SK-N-SH treated with all-trans-retinoic acid at 6 μM for 48 hours (cell line): ENCODE data around the gene TBL1X.

Experiments
- ATAC-seq: fragments of 200-7000 bp; cut with Tn5 transposase; 3 replicates; pipeline ENCODE4 v1.9.1; 2020; ENCODE audit warnings: mild to moderate bottlenecking, moderate library complexity
- ARNTL ChIP-seq: fragments of 450-650 bp; formaldehyde crosslinking; IDR thresholded peaks from 2 replicates; pipeline ENCODE4 v1.5.0; 2020; ENCODE audit warnings: low read depth, mild to moderate bottlenecking, moderate library complexity, borderline replicate concordance
- BACH2 ChIP-seq: fragments of 250-450 bp; sonication (Bioruptor Pico); IDR thresholded peaks from 2 replicates; pipeline ENCODE4 v1.9.0; 2021; ENCODE audit warnings: mild to moderate bottlenecking, borderline replicate concordance
- CSDC2 ChIP-seq: fragments of 250-450 bp; sonication (Bioruptor Pico); IDR thresholded peaks from 2 replicates; pipeline ENCODE4 v1.5.0; 2020; ENCODE audit warnings: mild to moderate bottlenecking, moderate library complexity
- CSRNP3 ChIP-seq: fragments of 250-450 bp; sonication (Bioruptor Pico); IDR thresholded peaks from 2 replicates; pipeline ENCODE4 v1.5.1; 2021; ENCODE audit warnings: mild to moderate bottlenecking, moderate library complexity
- ESRRG ChIP-seq: fragments of 250-450 bp; sonication (Bioruptor Pico); IDR thresholded peaks from 2 replicates; pipeline ENCODE4 v1.6.1; 2021; ENCODE audit warnings: mild to moderate bottlenecking
- GLIS3 ChIP-seq: fragments of 250-450 bp; sonication (Bioruptor Pico); IDR thresholded peaks from 2 replicates; pipeline ENCODE4 v1.5.0; 2020; ENCODE audit warnings: mild to moderate bottlenecking, moderate library complexity
- ISL1 ChIP-seq: fragments of 250-450 bp; sonication (Bioruptor Pico); IDR thresholded peaks from 2 replicates; pipeline ENCODE4 v2.1.2; 2022; ENCODE audit warnings: mild to moderate bottlenecking, moderate library complexity
- OSR1 ChIP-seq: fragments of 250-450 bp; sonication (Bioruptor Pico); IDR thresholded peaks from 2 replicates; pipeline ENCODE4 v1.8.0; 2022; ENCODE audit warnings: moderate library complexity, mild to moderate bottlenecking, inconsistent platforms
- POU6F1 ChIP-seq: fragments of 250-450 bp; sonication (Bioruptor Pico); IDR thresholded peaks from 2 replicates; pipeline ENCODE4 v1.8.0; 2021; ENCODE audit warnings: low read depth, mild to moderate bottlenecking, moderate library complexity, borderline replicate concordance
- PPARA ChIP-seq: fragments of 250-450 bp; sonication (Bioruptor Pico); IDR thresholded peaks from 2 replicates; pipeline ENCODE4 v1.5.0; 2020; ENCODE audit warnings: mild to moderate bottlenecking, borderline replicate concordance
- RARB ChIP-seq: fragments of 250-450 bp; sonication (Bioruptor Pico); IDR thresholded peaks from 2 replicates; pipeline ENCODE4 v1.8.0; 2021; ENCODE audit warnings: mild to moderate bottlenecking, moderate library complexity
- SNAI2 ChIP-seq: fragments of 250-450 bp; sonication (Bioruptor Pico); IDR thresholded peaks from 2 replicates; pipeline ENCODE4 v1.5.0; 2020; ENCODE audit warnings: mild to moderate bottlenecking, moderate library complexity
- TCF4 ChIP-seq: fragments of 250-450 bp; sonication (Bioruptor Pico); IDR thresholded peaks from 2 replicates; pipeline ENCODE4 v1.8.0; 2021; ENCODE audit warnings: mild to moderate bottlenecking, moderate library complexity, borderline replicate concordance
- TOX ChIP-seq: fragments of 250-450 bp; sonication (Bioruptor Pico); IDR thresholded peaks from 2 replicates; pipeline ENCODE4 v1.8.0; 2021; ENCODE audit warnings: mild to moderate bottlenecking, moderate library complexity, borderline replicate concordance
- ZC3H10 ChIP-seq: fragments of 250-450 bp; sonication (Bioruptor Pico); IDR thresholded peaks from 2 replicates; pipeline ENCODE4 v1.5.1; 2021; ENCODE audit warnings: mild to moderate bottlenecking, moderate library complexity
- ZFP3 ChIP-seq: fragments of 250-450 bp; sonication (Bioruptor Pico); IDR thresholded peaks from 2 replicates; pipeline ENCODE4 v1.5.0; 2020; ENCODE audit warnings: mild to moderate bottlenecking, moderate library complexity
- ZFP30 ChIP-seq: fragments of 450-650 bp; formaldehyde crosslinking; IDR thresholded peaks from 2 replicates; pipeline ENCODE4 v1.5.0; 2022; ENCODE audit warnings: mild to moderate bottlenecking, moderate library complexity
- ZNF565 ChIP-seq: fragments of 450-650 bp; formaldehyde crosslinking; conservative IDR thresholded peaks from 2 replicates; pipeline ENCODE4 v1.5.0; 2020; ENCODE audit warnings: low read depth, mild to moderate bottlenecking, moderate library complexity
- ZNF70 ChIP-seq: fragments of 450-650 bp; formaldehyde crosslinking; IDR thresholded peaks from 2 replicates; pipeline ENCODE4 v1.5.0; 2020; ENCODE audit warnings: mild to moderate bottlenecking, moderate library complexity
- TF ChIP-seq, protein P1 (sequence below): fragments of 250-450 bp; sonication (Bioruptor Pico); IDR thresholded peaks from 2 replicates; pipeline ENCODE4 v1.5.0; 2020; ENCODE audit warnings: mild to moderate bottlenecking, moderate library complexity
- TF ChIP-seq, protein P2 (sequence below): fragments of 250-450 bp; sonication (Bioruptor Pico); IDR thresholded peaks from 2 replicates; pipeline ENCODE4 v1.8.0; 2020; ENCODE audit warnings: mild to moderate bottlenecking, moderate library complexity, borderline replicate concordance
- TF ChIP-seq, protein P3 (sequence below): fragments of 250-450 bp; sonication (Bioruptor Pico); IDR thresholded peaks from 2 replicates; pipeline ENCODE4 v1.5.1; 2020; ENCODE audit warnings: low read depth, mild to moderate bottlenecking, moderate library complexity

Gene TBL1X

GRCh38 chrX:9611436-9612145, 146.7 kb downstream of the TBL1X start (continued):
- no peak for TF ChIP-seq ZNF565 (CRISPR knock-in tag)
- no peak for TF ChIP-seq TOX (CRISPR knock-in tag)

- no peak for ATAC-seq
- TF ChIP-seq, protein P1, sequence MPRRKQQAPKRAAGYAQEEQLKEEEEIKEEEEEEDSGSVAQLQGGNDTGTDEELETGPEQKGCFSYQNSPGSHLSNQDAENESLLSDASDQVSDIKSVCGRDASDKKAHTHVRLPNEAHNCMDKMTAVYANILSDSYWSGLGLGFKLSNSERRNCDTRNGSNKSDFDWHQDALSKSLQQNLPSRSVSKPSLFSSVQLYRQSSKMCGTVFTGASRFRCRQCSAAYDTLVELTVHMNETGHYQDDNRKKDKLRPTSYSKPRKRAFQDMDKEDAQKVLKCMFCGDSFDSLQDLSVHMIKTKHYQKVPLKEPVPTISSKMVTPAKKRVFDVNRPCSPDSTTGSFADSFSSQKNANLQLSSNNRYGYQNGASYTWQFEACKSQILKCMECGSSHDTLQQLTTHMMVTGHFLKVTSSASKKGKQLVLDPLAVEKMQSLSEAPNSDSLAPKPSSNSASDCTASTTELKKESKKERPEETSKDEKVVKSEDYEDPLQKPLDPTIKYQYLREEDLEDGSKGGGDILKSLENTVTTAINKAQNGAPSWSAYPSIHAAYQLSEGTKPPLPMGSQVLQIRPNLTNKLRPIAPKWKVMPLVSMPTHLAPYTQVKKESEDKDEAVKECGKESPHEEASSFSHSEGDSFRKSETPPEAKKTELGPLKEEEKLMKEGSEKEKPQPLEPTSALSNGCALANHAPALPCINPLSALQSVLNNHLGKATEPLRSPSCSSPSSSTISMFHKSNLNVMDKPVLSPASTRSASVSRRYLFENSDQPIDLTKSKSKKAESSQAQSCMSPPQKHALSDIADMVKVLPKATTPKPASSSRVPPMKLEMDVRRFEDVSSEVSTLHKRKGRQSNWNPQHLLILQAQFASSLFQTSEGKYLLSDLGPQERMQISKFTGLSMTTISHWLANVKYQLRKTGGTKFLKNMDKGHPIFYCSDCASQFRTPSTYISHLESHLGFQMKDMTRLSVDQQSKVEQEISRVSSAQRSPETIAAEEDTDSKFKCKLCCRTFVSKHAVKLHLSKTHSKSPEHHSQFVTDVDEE (CRISPR knock-in tag): no peak
- TF ChIP-seq ZNF565 (CRISPR knock-in tag) (no peak), ZFP30 (CRISPR knock-in tag) (no peak), CSDC2 (CRISPR knock-in tag) (no peak), ARNTL (no peak), TCF4 (CRISPR knock-in tag) (no peak), ISL1 (CRISPR knock-in tag) (no peak), CSRNP3 (CRISPR knock-in tag) (no peak), PPARA (CRISPR knock-in tag) (no peak), RARB (CRISPR knock-in tag) (no peak), OSR1 (CRISPR knock-in tag) (no peak), GLIS3 (CRISPR knock-in tag) (no peak), ZFP3 (no peak), BACH2 (CRISPR knock-in tag) (no peak), ESRRG (CRISPR knock-in tag) (no peak)
- TF ChIP-seq, protein P2, sequence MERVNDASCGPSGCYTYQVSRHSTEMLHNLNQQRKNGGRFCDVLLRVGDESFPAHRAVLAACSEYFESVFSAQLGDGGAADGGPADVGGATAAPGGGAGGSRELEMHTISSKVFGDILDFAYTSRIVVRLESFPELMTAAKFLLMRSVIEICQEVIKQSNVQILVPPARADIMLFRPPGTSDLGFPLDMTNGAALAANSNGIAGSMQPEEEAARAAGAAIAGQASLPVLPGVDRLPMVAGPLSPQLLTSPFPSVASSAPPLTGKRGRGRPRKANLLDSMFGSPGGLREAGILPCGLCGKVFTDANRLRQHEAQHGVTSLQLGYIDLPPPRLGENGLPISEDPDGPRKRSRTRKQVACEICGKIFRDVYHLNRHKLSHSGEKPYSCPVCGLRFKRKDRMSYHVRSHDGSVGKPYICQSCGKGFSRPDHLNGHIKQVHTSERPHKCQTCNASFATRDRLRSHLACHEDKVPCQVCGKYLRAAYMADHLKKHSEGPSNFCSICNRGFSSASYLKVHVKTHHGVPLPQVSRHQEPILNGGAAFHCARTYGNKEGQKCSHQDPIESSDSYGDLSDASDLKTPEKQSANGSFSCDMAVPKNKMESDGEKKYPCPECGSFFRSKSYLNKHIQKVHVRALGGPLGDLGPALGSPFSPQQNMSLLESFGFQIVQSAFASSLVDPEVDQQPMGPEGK: no peak
Measured at GRCh38 chrX:9612146-9612505, 147.3 kb downstream of the TBL1X start.

- ATAC-seq: no peak; the same call in 2 of the 3 replicates
- no peak for TF ChIP-seq PPARA (CRISPR knock-in tag)
- no peak for TF ChIP-seq POU6F1 (CRISPR knock-in tag)
- TF ChIP-seq TOX (CRISPR knock-in tag): no peak
- TF ChIP-seq, protein P3, sequence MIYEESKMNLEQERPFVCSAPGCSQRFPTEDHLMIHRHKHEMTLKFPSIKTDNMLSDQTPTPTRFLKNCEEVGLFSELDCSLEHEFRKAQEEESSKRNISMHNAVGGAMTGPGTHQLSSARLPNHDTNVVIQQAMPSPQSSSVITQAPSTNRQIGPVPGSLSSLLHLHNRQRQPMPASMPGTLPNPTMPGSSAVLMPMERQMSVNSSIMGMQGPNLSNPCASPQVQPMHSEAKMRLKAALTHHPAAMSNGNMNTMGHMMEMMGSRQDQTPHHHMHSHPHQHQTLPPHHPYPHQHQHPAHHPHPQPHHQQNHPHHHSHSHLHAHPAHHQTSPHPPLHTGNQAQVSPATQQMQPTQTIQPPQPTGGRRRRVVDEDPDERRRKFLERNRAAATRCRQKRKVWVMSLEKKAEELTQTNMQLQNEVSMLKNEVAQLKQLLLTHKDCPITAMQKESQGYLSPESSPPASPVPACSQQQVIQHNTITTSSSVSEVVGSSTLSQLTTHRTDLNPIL (CRISPR knock-in tag): no peak
- TF ChIP-seq ARNTL: no peak
- no peak for TF ChIP-seq TCF4 (CRISPR knock-in tag)
- TF ChIP-seq GLIS3 (CRISPR knock-in tag): no peak
- no peak for TF ChIP-seq BACH2 (CRISPR knock-in tag)
- TF ChIP-seq, protein P2: no peak
- TF ChIP-seq ZFP30 (CRISPR knock-in tag): no peak
- no peak for TF ChIP-seq CSDC2 (CRISPR knock-in tag)
- TF ChIP-seq OSR1 (CRISPR knock-in tag): no peak
- TF ChIP-seq ZNF565 (CRISPR knock-in tag): no peak
- TF ChIP-seq ISL1 (CRISPR knock-in tag): no peak
- no peak for TF ChIP-seq RARB (CRISPR knock-in tag)
- no peak for TF ChIP-seq ESRRG (CRISPR knock-in tag)
- no peak for TF ChIP-seq ZC3H10 (CRISPR knock-in tag)
- TF ChIP-seq CSRNP3 (CRISPR knock-in tag): no peak
- TF ChIP-seq SNAI2 (CRISPR knock-in tag): no peak
- TF ChIP-seq ZNF70 (CRISPR knock-in tag): no peak
Measured at GRCh38 chrX:9614016-9614415, 149.2 kb downstream of the TBL1X start.
